HepG2 (cell line): ENCODE data around the gene NCS1. TPM values are rescaled to one million over a fixed set of nuclear protein-coding genes. Genes with fewer than 3 reads are reported as not detected.

Source experiments
- AHDC1 ChIP-seq: sonication (generic); formaldehyde crosslinking; IDR thresholded peaks from 2 replicates; pipeline ENCODE4 v1.5.1; 2020; ENCODE audit warnings: mild to moderate bottlenecking, missing genetic modification reagents, borderline replicate concordance
- ESRRA ChIP-seq: sonication (generic); formaldehyde crosslinking; IDR thresholded peaks from 2 replicates; pipeline ENCODE4 v1.5.1; 2020; ENCODE audit warnings: mild to moderate bottlenecking, low read depth, missing genetic modification reagents
- FOXO1 ChIP-seq: sonication (generic); formaldehyde crosslinking; IDR thresholded peaks from 2 replicates; pipeline ENCODE4 v1.4.0; 2020; ENCODE audit warnings: missing genetic modification reagents
- KLF11 ChIP-seq: IDR thresholded peaks from 2 replicates; pipeline ENCODE4 v1.6.1; 2016; ENCODE audit warnings: missing compliant biosample characterization
- NR0B2 ChIP-seq: sonication (generic); formaldehyde crosslinking; IDR thresholded peaks from 2 replicates; pipeline ENCODE4 v1.4.0; 2020; ENCODE audit warnings: mild to moderate bottlenecking, missing genetic modification reagents
- RXRB ChIP-seq: IDR thresholded peaks from 2 replicates; pipeline ENCODE4 v1.6.1; 2016; ENCODE audit warnings: borderline replicate concordance, missing genetic modification reagents, missing compliant biosample characterization
- ZBTB40 ChIP-seq, 2 experiments: fragments of 450-650 bp in 1 of 2; sonication (generic) in 1 of 2; formaldehyde crosslinking in 1 of 2; IDR thresholded peaks; 2 replicates each; pipeline versions ENCODE4 v1.6.1 to v1.8.0; 2016 to 2022; ENCODE audit warnings: antibody characterized with exemption in 1 of 2, mild to moderate bottlenecking in 1 of 2, missing genetic modification reagents in 1 of 2
- ZNF331 ChIP-seq: sonication (generic); formaldehyde crosslinking; IDR thresholded peaks from 2 replicates; pipeline ENCODE4 v1.4.0; 2020; ENCODE audit warnings: missing genetic modification reagents
- ZNF441 ChIP-seq: sonication (generic); formaldehyde crosslinking; IDR thresholded peaks from 2 replicates; pipeline ENCODE4 v1.7.0; 2021; ENCODE audit warnings: missing genetic modification reagents, borderline replicate concordance
- ZNF710 ChIP-seq: sonication (generic); formaldehyde crosslinking; IDR thresholded peaks from 2 replicates; pipeline ENCODE4 v1.5.0; 2020; ENCODE audit warnings: mild to moderate bottlenecking, missing genetic modification reagents, borderline replicate concordance
- ZNF792 ChIP-seq: IDR thresholded peaks from 2 replicates; pipeline ENCODE4 v1.6.1; 2016
- ZSCAN25 ChIP-seq: sonication (generic); formaldehyde crosslinking; IDR thresholded peaks from 2 replicates; pipeline ENCODE4 v1.8.0; 2022; ENCODE audit warnings: mild to moderate bottlenecking, missing genetic modification reagents
- polyA plus RNA-seq, 8 experiments: library from polyadenylated mRNA; depleted of rRNA in 3 of 8; stranded (reverse) in 7 of 8; unstranded in 1 of 8; fragments of >200 nt; fragmentation: Illumina TruSeq in 4 of 8; extraction: Trizol in 4 of 8; gene quantifications; 2 replicates each; pipeline versions ENCODE4 v1.2.1 to v1.2.3, GENCODE V29; 2011 to 2016; ENCODE audit warnings: low read depth in 4 of 8, missing spikeins in 1 of 8, mixed read lengths in 1 of 8; ENCODE audit not compliant: insufficient read depth in 1 of 8
- total RNA-seq, 5 experiments: library from RNA; depleted of rRNA; stranded (reverse); fragments of >200 nt; fragmentation: Illumina TruSeq; extraction: Trizol; gene quantifications; 2 replicates each; pipeline ENCODE4 v1.2.3, GENCODE V29; 2016; ENCODE audit warnings: low read depth in 1 of 5

Gene NCS1
- total and polyA plus RNA-seq, 2 of the 13 experiments (the other 11 are each of a cell fraction or from before 2014, with no cell fraction given), result 4.7 to 6.1 TPM

GRCh38 chr9:130159057-130159456 lies 13.1 kb upstream of the NCS1 start (continued):
- TF ChIP-seq AHDC1 (CRISPR knock-in tag) (0 out of 2 replicates have a peak, but pooled peaks have one; percentile 39), KLF11 (no peak), ZBTB40 (IDR thresholded peaks at IDR 0.05) (no peak), ZBTB40 (CRISPR knock-in tag; IDR thresholded peaks at IDR 0.05) (peak; percentile 71), ZNF331 (CRISPR knock-in tag) (peak; percentile 45; the same call in 1 of the 2 replicates), ZNF710 (0 out of 2 replicates have a peak, but pooled peaks have one; percentile 22), ZNF441 (CRISPR knock-in tag) (0 out of 2 replicates have a peak, but pooled peaks have one; percentile 19), NR0B2 (CRISPR knock-in tag) (no peak), FOXO1 (peak; percentile 80), ESRRA (peak; percentile 40; the same call in 1 of the 2 replicates), ZNF792 (no peak), RXRB (CRISPR knock-in tag) (peak; percentile 44; the same call in 1 of the 2 replicates), ZSCAN25 (0 out of 2 replicates have a peak, but pooled peaks have one; percentile 44)
